ENCODE measurements around the gene DDIT3. TPM values are rescaled to one million over a fixed set of nuclear protein-coding genes. Genes with fewer than 3 reads are reported as not detected.

DDIT3 gene
- total RNA-seq, 1 donor from 2014 or later: 6.0 TPM

GRCh38 chr12:57547288-57548012 lies 27.1 kb upstream of the DDIT3 start:
- no peak for DNase-seq (ENCODE audit: low read depth, low spot score)

GRCh38 chr12:57546438-57547287 lies 26.3 kb upstream of the DDIT3 start, which contains the start of gene DCTN2:
Gene DCTN2, minus strand, starts transcription at chr12:57547192. Its CDS starts 129 bp downstream, at chr12:57547063.
- DNase-seq (ENCODE audit: low read depth, low spot score): peak; percentile 93

- no peak for DNase-seq (ENCODE audit: low read depth, low spot score)
Observed at GRCh38 chr12:57545809-57546437, 25.6 kb upstream of the DDIT3 start.

GRCh38 chr12:57543581-57543980 lies 23.3 kb upstream of the DDIT3 start:
- no peak for DNase-seq (ENCODE audit: low read depth, low spot score)

GRCh38 chr12:57541717-57542116 lies 21.4 kb upstream of the DDIT3 start:
- no peak for DNase-seq (ENCODE audit: low read depth, low spot score)

- no peak for DNase-seq (ENCODE audit: low read depth, low spot score)
Observed at GRCh38 chr12:57541001-57541400, 20.7 kb upstream of the DDIT3 start.

GRCh38 chr12:57539134-57539768 lies 18.9 kb upstream of the DDIT3 start:
- DNase-seq (ENCODE audit: low read depth, low spot score): no peak

GRCh38 chr12:57536597-57536942 lies 16.3 kb upstream of the DDIT3 start:
- no peak for DNase-seq (ENCODE audit: low read depth, low spot score)

- DNase-seq (ENCODE audit: low read depth, low spot score): no peak
Observed at GRCh38 chr12:57535764-57536596, 15.7 kb upstream of the DDIT3 start.

GRCh38 chr12:57534991-57535543 lies 14.8 kb upstream of the DDIT3 start:
- no peak for DNase-seq (ENCODE audit: low read depth, low spot score)

GRCh38 chr12:57534250-57534649 lies 13.9 kb upstream of the DDIT3 start:
- no peak for DNase-seq (ENCODE audit: low read depth, low spot score)

- DNase-seq (ENCODE audit: low read depth, low spot score): no peak
Observed at GRCh38 chr12:57533108-57533507, 12.8 kb upstream of the DDIT3 start.

GRCh38 chr12:57531836-57532235 lies 11.5 kb upstream of the DDIT3 start:
- no peak for DNase-seq (ENCODE audit: low read depth, low spot score)

- DNase-seq (ENCODE audit: low read depth, low spot score): no peak
Observed at GRCh38 chr12:57530396-57531142, 10.3 kb upstream of the DDIT3 start.

- DNase-seq (ENCODE audit: low read depth, low spot score): no peak
Observed at GRCh38 chr12:57529831-57530230, 9.5 kb upstream of the DDIT3 start.

- DNase-seq (ENCODE audit: low read depth, low spot score): no peak
Observed at GRCh38 chr12:57528831-57529555, 8.7 kb upstream of the DDIT3 start.

GRCh38 chr12:57528176-57528575 lies 7.9 kb upstream of the DDIT3 start:
- DNase-seq (ENCODE audit: low read depth, low spot score): no peak

- no peak for DNase-seq (ENCODE audit: low read depth, low spot score)
Observed at GRCh38 chr12:57527184-57527583, 6.9 kb upstream of the DDIT3 start.

GRCh38 chr12:57526477-57527126 lies 6.3 kb upstream of the DDIT3 start:
- no peak for DNase-seq (ENCODE audit: low read depth, low spot score)
